ENCODE results near the gene MRPS2. TPM values are rescaled to one million over a fixed set of nuclear protein-coding genes. Genes with fewer than 3 reads are reported as not detected.

The MRPS2 gene
- polyA plus RNA-seq, 1 donor from 2014 or later = 20.1 TPM

DNA sequence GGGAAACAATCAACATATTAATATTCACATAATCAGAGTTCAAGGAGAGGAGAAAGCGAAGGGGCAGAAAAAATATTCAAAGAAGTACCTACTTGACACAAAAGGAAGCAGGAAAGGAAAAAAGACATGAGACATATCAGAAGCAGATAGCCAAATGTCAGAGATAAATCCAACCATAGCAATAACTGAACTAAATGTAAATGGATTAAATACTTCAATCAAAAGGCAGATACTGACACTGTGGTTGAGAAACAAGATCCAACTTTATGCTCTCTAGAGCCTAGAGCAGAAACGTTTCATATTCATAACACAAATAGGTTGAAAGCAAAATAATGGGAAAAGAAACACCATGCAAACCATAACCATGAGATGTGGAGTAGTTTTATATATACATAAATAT is 9.0 kb downstream of the MRPS2 start:
- H3K4me3 ChIP-seq (ENCODE audit: low read length) = no peak overlapping the region
- no peaks in the 10 kb centered on the region for H3K79me2 ChIP-seq (replicated peaks; ENCODE audit: insufficient read depth, low read length)
- H3K9me2 ChIP-seq (ENCODE audit: insufficient read depth, low read length) = no peaks in the 10 kb centered on the region
- H3K9me3 ChIP-seq (ENCODE audit: low read length) = no peaks in the 10 kb centered on the region
- no peaks in the 10 kb centered on the region for H3K27me3 ChIP-seq (ENCODE audit: insufficient read depth, low read depth, low read length)
- no peaks in the 10 kb centered on the region for H3F3A ChIP-seq (ENCODE audit: insufficient read depth, low read length, poor library complexity, severe bottlenecking)
- no peaks in the 10 kb centered on the region for H4K20me1 ChIP-seq (ENCODE audit: insufficient read depth)
- H3K36me3 ChIP-seq (ENCODE audit: insufficient read depth, low read length) = no peaks in the 10 kb centered on the region
- H2AFZ ChIP-seq (ENCODE audit: low read depth, low read length) = no peak overlapping the region
- no peak overlapping the region for H3K4me2 ChIP-seq (ENCODE audit: low read length)
- no peak overlapping the region for H3K9ac ChIP-seq (ENCODE audit: low read length)
- no peak overlapping the region for H3K27ac ChIP-seq (ENCODE audit: low read length)
- TF ChIP-seq, protein P1, sequence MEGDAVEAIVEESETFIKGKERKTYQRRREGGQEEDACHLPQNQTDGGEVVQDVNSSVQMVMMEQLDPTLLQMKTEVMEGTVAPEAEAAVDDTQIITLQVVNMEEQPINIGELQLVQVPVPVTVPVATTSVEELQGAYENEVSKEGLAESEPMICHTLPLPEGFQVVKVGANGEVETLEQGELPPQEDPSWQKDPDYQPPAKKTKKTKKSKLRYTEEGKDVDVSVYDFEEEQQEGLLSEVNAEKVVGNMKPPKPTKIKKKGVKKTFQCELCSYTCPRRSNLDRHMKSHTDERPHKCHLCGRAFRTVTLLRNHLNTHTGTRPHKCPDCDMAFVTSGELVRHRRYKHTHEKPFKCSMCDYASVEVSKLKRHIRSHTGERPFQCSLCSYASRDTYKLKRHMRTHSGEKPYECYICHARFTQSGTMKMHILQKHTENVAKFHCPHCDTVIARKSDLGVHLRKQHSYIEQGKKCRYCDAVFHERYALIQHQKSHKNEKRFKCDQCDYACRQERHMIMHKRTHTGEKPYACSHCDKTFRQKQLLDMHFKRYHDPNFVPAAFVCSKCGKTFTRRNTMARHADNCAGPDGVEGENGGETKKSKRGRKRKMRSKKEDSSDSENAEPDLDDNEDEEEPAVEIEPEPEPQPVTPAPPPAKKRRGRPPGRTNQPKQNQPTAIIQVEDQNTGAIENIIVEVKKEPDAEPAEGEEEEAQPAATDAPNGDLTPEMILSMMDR (IDR thresholded peaks at IDR 0.05; ENCODE audit: poor library complexity, severe bottlenecking) = no peak

DNA sequence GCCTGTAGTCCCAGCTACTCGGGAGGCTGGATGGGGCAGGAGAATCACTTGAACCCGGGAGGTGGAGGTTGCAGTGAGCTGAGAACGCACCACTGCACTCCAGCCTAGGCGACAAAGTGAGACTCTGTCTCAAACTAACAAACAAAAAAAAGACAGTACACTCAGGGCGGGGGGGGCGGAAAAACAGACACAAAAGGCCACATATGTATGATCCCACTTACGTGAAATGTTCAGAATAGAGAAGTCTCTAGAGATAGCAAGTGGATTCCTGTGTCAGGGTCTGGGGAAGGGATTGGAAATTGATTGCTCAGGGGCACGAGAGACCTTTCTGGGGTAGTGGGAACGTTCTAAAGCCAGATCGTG is 11.7 kb downstream of the MRPS2 start:
- no peak overlapping the region for H3K9ac ChIP-seq (ENCODE audit: low read length)
- H3K36me3 ChIP-seq (ENCODE audit: insufficient read depth, low read length) = no peaks in the 10 kb centered on the region
- H3K79me2 ChIP-seq (replicated peaks; ENCODE audit: insufficient read depth, low read length) = no peaks in the 10 kb centered on the region
- no peak overlapping the region for H2AFZ ChIP-seq (ENCODE audit: low read depth, low read length)
- no peak overlapping the region for H3K4me2 ChIP-seq (ENCODE audit: low read length)
- H3F3A ChIP-seq (ENCODE audit: insufficient read depth, low read length, poor library complexity, severe bottlenecking) = no peaks in the 10 kb centered on the region
- no peak for TF ChIP-seq TAF1 (IDR thresholded peaks at IDR 0.05; ENCODE audit: low read depth)
- TF ChIP-seq RAD21 (conservative IDR thresholded peaks at IDR 0.05) = no peak
- TF ChIP-seq, protein P1 (IDR thresholded peaks at IDR 0.05; ENCODE audit: poor library complexity, severe bottlenecking) = no peak
- TF ChIP-seq MXI1 (conservative IDR thresholded peaks at IDR 0.05; ENCODE audit: poor library complexity, severe bottlenecking) = no peak
- no peak for TF ChIP-seq POLR2AphosphoS5 (IDR thresholded peaks at IDR 0.05)
- TF ChIP-seq SMC3 (conservative IDR thresholded peaks at IDR 0.05; ENCODE audit: poor library complexity) = no peak
- no peak for TF ChIP-seq EP300 (conservative IDR thresholded peaks at IDR 0.05; ENCODE audit: poor library complexity, severe bottlenecking)
- TF ChIP-seq, protein P2, sequence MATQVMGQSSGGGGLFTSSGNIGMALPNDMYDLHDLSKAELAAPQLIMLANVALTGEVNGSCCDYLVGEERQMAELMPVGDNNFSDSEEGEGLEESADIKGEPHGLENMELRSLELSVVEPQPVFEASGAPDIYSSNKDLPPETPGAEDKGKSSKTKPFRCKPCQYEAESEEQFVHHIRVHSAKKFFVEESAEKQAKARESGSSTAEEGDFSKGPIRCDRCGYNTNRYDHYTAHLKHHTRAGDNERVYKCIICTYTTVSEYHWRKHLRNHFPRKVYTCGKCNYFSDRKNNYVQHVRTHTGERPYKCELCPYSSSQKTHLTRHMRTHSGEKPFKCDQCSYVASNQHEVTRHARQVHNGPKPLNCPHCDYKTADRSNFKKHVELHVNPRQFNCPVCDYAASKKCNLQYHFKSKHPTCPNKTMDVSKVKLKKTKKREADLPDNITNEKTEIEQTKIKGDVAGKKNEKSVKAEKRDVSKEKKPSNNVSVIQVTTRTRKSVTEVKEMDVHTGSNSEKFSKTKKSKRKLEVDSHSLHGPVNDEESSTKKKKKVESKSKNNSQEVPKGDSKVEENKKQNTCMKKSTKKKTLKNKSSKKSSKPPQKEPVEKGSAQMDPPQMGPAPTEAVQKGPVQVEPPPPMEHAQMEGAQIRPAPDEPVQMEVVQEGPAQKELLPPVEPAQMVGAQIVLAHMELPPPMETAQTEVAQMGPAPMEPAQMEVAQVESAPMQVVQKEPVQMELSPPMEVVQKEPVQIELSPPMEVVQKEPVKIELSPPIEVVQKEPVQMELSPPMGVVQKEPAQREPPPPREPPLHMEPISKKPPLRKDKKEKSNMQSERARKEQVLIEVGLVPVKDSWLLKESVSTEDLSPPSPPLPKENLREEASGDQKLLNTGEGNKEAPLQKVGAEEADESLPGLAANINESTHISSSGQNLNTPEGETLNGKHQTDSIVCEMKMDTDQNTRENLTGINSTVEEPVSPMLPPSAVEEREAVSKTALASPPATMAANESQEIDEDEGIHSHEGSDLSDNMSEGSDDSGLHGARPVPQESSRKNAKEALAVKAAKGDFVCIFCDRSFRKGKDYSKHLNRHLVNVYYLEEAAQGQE (IDR thresholded peaks at IDR 0.05; ENCODE audit: borderline replicate concordance) = no peak
- TF ChIP-seq EZH2 (IDR thresholded peaks at IDR 0.05; ENCODE audit: borderline replicate concordance, insufficient read depth, low read length, poor library complexity, severe bottlenecking) = no peak
- no peak overlapping the region for H3K4me3 ChIP-seq (ENCODE audit: low read length)
- no peaks in the 10 kb centered on the region for H3K27me3 ChIP-seq (ENCODE audit: insufficient read depth, low read depth, low read length)
- H3K9me3 ChIP-seq (ENCODE audit: low read length) = no peaks in the 10 kb centered on the region
- no peaks in the 10 kb centered on the region for H4K20me1 ChIP-seq (ENCODE audit: insufficient read depth)
- H3K27ac ChIP-seq (ENCODE audit: low read length) = no peak overlapping the region
- H3K9me2 ChIP-seq (ENCODE audit: insufficient read depth, low read length) = no peaks in the 10 kb centered on the region

Measured in neural cell (in vitro differentiated cells).